Measurements from ENCODE around the gene NKD1. TPM values are rescaled to one million over a fixed set of nuclear protein-coding genes. Genes with fewer than 3 reads are reported as not detected.

Gene NKD1
- polyA plus RNA-seq, 1 experiment: 0.11 TPM

DNA sequence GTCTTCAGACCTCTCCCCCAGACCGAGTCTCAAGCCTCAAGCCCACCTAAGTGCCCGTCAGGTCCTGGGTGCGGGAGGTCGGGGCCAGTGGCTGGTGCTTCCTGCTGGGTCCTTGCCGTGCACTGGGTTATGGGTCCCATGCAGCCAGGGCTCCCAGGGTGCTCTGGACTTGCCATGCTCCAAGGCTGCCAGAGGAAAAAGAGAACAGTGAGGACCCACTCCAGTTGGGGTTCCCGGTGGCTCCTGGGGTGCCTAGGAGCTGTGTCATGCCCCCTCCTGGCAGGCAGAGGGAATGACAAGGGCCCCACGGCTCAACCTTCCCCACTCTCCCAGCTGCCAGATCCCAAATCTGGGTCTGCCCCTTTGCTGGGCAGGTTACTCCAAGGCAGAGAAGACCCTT lies 129.2 kb downstream of the NKD1 start:
- H3K4me3 ChIP-seq (ENCODE audit: low read depth, low read length): no peak overlapping the region
- DNase-seq (ENCODE audit: low read depth): no peak
- POLR2A ChIA-PET: no interaction called here
- no peaks in the 10 kb centered on the region for H3K36me3 ChIP-seq (ENCODE audit: control insufficient read depth, insufficient read depth, low read length)
- H3K27me3 ChIP-seq (ENCODE audit: control insufficient read depth, insufficient read depth, low read length): no peaks in the 10 kb centered on the region; the same call in none of the 2 replicates
- TF ChIP-seq, protein P1, sequence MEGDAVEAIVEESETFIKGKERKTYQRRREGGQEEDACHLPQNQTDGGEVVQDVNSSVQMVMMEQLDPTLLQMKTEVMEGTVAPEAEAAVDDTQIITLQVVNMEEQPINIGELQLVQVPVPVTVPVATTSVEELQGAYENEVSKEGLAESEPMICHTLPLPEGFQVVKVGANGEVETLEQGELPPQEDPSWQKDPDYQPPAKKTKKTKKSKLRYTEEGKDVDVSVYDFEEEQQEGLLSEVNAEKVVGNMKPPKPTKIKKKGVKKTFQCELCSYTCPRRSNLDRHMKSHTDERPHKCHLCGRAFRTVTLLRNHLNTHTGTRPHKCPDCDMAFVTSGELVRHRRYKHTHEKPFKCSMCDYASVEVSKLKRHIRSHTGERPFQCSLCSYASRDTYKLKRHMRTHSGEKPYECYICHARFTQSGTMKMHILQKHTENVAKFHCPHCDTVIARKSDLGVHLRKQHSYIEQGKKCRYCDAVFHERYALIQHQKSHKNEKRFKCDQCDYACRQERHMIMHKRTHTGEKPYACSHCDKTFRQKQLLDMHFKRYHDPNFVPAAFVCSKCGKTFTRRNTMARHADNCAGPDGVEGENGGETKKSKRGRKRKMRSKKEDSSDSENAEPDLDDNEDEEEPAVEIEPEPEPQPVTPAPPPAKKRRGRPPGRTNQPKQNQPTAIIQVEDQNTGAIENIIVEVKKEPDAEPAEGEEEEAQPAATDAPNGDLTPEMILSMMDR (IDR thresholded peaks at IDR 0.05; ENCODE audit: insufficient read depth, low read depth, low read length): peak; percentile 22; the same call in 1 of the 2 replicates
- CTCF ChIA-PET: interaction anchor here (0.9 to 9.8 kb wide), 3 partner anchors 11 to 129 kb away, joined by 3 to 105 read pairs (median 5); no protein-coding TSS in a partner anchor

DNA sequence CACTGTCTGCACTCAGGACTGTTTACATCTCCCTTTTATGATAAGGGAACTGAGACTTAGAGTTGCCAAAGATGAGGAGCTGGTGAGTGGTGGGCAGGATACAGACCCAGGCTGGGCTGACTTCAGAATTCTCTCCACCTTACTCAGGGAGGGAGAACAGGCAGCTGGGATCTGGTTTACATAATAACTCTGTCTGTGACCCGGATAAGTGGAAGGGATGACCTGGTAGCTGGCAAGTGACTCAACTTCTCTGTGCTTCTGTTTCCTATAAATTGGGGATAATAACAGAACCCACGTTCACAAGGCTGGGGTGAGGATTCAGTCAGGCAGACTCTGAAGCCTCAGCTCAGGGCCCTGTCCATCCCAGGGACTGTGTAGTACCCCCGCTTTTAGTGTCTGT lies 130.3 kb downstream of the NKD1 start:
- H3K4me3 ChIP-seq (ENCODE audit: low read depth, low read length): no peak overlapping the region
- TF ChIP-seq, protein P1 (IDR thresholded peaks at IDR 0.05; ENCODE audit: insufficient read depth, low read depth, low read length): no peak
- H3K36me3 ChIP-seq (ENCODE audit: control insufficient read depth, insufficient read depth, low read length): no peaks in the 10 kb centered on the region
- DNase-seq (ENCODE audit: low read depth): no peak
- no peaks in the 10 kb centered on the region; the same call in none of the 2 replicates for H3K27me3 ChIP-seq (ENCODE audit: control insufficient read depth, insufficient read depth, low read length)
- POLR2A ChIA-PET: no interaction called here
- CTCF ChIA-PET: interaction anchor here (1.4 to 9.8 kb wide), 3 partner anchors 9 to 128 kb away, joined by 5 to 105 read pairs (median 7); no protein-coding TSS in a partner anchor

DNA sequence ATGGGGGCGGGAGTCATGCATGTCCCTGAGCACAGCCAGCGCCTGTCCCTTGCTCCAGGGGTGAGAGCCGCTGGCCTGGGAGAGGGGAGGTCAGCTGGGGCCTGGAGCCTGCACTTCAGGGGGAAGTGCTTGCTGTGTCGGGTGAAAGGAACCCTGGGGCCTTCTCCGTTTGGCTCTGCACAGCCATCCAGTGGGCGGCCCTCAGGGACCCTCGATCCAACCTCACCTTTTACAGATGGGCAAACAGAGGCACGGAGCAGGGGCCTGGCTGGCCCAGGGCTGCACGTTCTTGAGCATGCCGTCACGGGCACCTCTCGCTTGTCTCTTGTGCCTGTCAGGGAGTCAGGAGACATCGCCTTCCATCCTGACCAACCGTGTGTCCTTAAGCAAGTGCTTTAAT lies 131.1 kb downstream of the NKD1 start:
- no peaks in the 10 kb centered on the region; the same call in none of the 2 replicates for H3K27me3 ChIP-seq (ENCODE audit: control insufficient read depth, insufficient read depth, low read length)
- ChIA-PET CTCF (interaction anchor here (9.8 kb wide), 1 partner anchor 13 kb away, joined by 105 read pairs; no protein-coding TSS in a partner anchor), POLR2A (no interaction called here)
- DNase-seq (ENCODE audit: low read depth): no peak
- H3K36me3 ChIP-seq (ENCODE audit: control insufficient read depth, insufficient read depth, low read length): no peaks in the 10 kb centered on the region
- H3K4me3 ChIP-seq (ENCODE audit: low read depth, low read length): no peak overlapping the region
- TF ChIP-seq, protein P1 (IDR thresholded peaks at IDR 0.05; ENCODE audit: insufficient read depth, low read depth, low read length): no peak

DNA sequence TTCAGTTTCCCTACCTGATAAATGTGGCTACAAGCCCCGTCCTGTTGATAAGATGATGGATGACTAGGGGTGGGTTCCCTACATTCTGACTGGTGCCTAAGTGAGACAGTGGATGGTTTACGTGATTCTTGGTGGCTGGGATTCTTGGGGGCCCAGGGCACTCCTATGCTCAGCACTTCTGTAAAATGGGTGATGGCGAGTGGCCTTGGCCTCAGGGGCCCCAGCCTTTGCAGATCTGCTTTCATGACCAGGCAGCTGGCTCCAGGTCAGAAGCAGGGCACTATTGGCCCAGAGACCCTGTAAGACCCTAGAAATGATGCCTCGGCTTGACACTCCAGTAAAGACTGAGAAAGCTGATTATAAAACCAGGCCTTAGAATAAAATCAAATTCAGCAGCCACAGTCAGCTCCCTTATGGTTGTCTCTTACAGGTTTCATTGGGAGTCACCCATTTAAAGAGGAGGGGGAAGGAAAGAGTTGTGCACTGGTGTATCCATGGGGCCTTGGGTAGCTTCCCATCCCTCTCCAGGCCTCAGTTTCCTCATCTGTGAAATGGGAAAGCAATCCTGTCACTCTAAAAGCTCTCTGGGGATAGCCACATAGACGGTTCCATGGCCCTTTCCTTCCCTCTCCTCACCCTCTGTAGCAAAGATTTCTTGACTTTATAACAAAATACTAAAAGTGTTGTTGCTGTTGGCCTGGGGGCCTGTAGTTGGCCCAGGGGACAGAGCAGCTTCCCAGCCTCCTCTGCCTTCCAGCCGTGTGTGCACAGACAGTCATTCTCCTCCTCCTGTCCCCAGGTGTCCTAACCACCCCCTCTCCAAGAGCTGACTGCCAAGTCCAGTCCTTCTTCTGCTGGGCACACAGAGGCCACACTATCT lies 131.7 kb downstream of the NKD1 start:
- CTCF ChIA-PET: interaction anchor here (9.8 kb wide), 1 partner anchor 14 kb away, joined by 105 read pairs; no protein-coding TSS in a partner anchor

DNA sequence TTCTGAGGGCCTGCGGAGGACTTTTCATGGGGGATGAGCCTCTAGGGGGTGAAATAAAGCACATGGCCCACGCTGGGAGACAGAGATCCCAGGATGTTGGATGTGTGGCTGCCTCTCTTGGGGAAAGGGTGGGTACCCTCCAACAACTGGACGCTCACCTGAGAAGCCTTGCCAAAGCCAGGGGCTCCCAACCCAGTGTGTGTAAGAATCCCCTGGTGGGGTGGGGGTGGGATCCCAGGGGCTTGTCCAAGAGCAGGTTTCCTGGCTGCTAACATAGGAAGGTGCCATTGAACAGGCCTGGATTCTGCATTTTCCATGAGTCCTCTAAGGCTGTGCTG lies 132.3 kb downstream of the NKD1 start:
- Histone ChIP-seq H3K4me3 (ENCODE audit: low read depth, low read length) (no peak overlapping the region), H3K36me3 (ENCODE audit: control insufficient read depth, insufficient read depth, low read length) (no peaks in the 10 kb centered on the region), H3K27me3 (ENCODE audit: control insufficient read depth, insufficient read depth, low read length) (no peaks in the 10 kb centered on the region; the same call in 1 of the 2 replicates)
- POLR2A ChIA-PET: no interaction called here
- TF ChIP-seq, protein P1 (IDR thresholded peaks at IDR 0.05; ENCODE audit: insufficient read depth, low read depth, low read length): no peak
- CTCF ChIA-PET: interaction anchor here (1.1 to 9.8 kb wide), 3 partner anchors 9 to 126 kb away, joined by 3 to 105 read pairs (median 4); no protein-coding TSS in a partner anchor
- DNase-seq (ENCODE audit: low read depth): no peak

More for the DNA sequence above, 131.7 kb downstream of the NKD1 start:
- no peak for DNase-seq (ENCODE audit: low read depth)
- Histone ChIP-seq H3K27me3 (ENCODE audit: control insufficient read depth, insufficient read depth, low read length) (no peaks in the 10 kb centered on the region; the same call in none of the 2 replicates), H3K36me3 (ENCODE audit: control insufficient read depth, insufficient read depth, low read length) (no peaks in the 10 kb centered on the region), H3K4me3 (ENCODE audit: low read depth, low read length) (no peak overlapping the region)
- TF ChIP-seq, protein P1 (IDR thresholded peaks at IDR 0.05; ENCODE audit: insufficient read depth, low read depth, low read length): no peak
- POLR2A ChIA-PET: no interaction called here

Data from BJ (cell line).